GM19372 (cell line): ENCODE results near the gene HSD17B1.
"Not testable (repeated sequence)": the region's sequence is repeated elsewhere in the genome, so short reads cannot be mapped to it uniquely, and the experiment has no call there.

ENCODE experiments used
- ATAC-seq: cut with Tn5 transposase; IDR thresholded peaks from one replicate; pipeline ENCODE4 v1.9.1; 2021; ENCODE audit warnings: mild to moderate bottlenecking, low read depth, moderate library complexity; ENCODE audit not compliant: unreplicated experiment

HSD17B1 gene

GRCh38 chr17:42552736-42553135 lies at the start of gene HSD17B1:
TSS of gene HSD17B1 (plus strand) at chr17:42552923. CDS start at chr17:42552934, 11 bp downstream.
- ATAC-seq = not testable (repeated sequence)

- no peak for ATAC-seq
These were observed 49.8 kb upstream of the HSD17B1 start for GRCh38 chr17:42502926-42503325.

GRCh38 chr17:42507671-42508070 lies 45.1 kb upstream of the HSD17B1 start:
- ATAC-seq = no peak

- no peak for ATAC-seq
These were observed 44.1 kb upstream of the HSD17B1 start for GRCh38 chr17:42508426-42509165.

- no peak for ATAC-seq
These were observed 43.3 kb upstream of the HSD17B1 start for GRCh38 chr17:42509409-42509808.

- no peak for ATAC-seq
These were observed 42.9 kb upstream of the HSD17B1 start for GRCh38 chr17:42509841-42510240.

GRCh38 chr17:42512246-42512645 lies 40.5 kb upstream of the HSD17B1 start:
- ATAC-seq = no peak

GRCh38 chr17:42512733-42513251 lies 39.9 kb upstream of the HSD17B1 start:
- no peak for ATAC-seq

- no peak for ATAC-seq
These were observed 39.0 kb upstream of the HSD17B1 start for GRCh38 chr17:42513686-42514085.

GRCh38 chr17:42514279-42514678 lies 38.4 kb upstream of the HSD17B1 start:
- ATAC-seq = no peak

- no peak for ATAC-seq
These were observed 37.9 kb upstream of the HSD17B1 start for GRCh38 chr17:42514867-42515266.

- no peak for ATAC-seq
These were observed 35.2 kb upstream of the HSD17B1 start for GRCh38 chr17:42517516-42517915.

- no peak for ATAC-seq
These were observed 34.5 kb upstream of the HSD17B1 start for GRCh38 chr17:42518046-42518754.

- ATAC-seq = no peak
These were observed 33.8 kb upstream of the HSD17B1 start for GRCh38 chr17:42518755-42519545.

- ATAC-seq = no peak
These were observed 32.9 kb upstream of the HSD17B1 start for GRCh38 chr17:42519546-42520491.

- ATAC-seq = no peak
These were observed 32.2 kb upstream of the HSD17B1 start for GRCh38 chr17:42520540-42520951.

GRCh38 chr17:42521036-42521435 lies 31.7 kb upstream of the HSD17B1 start:
- no peak for ATAC-seq

- ATAC-seq = no peak
These were observed 31.0 kb upstream of the HSD17B1 start for GRCh38 chr17:42521666-42522262.

GRCh38 chr17:42522263-42522790 lies 30.4 kb upstream of the HSD17B1 start:
- ATAC-seq = no peak
